GM23248 (cell line): ENCODE data around the gene EXOC1.

Source experiments
- EZH2 ChIP-seq: fragments of 200-600 bp; sonication (generic); IDR thresholded peaks from 2 replicates; pipeline ENCODE4 v1.6.1; 2018; ENCODE audit warnings: antibody characterized with exemption, mild to moderate bottlenecking; ENCODE audit not compliant: insufficient read depth, poor library complexity, severe bottlenecking
- EZH2phosphoT487 ChIP-seq: fragments of 200-600 bp; sonication (generic); IDR thresholded peaks from 2 replicates; pipeline ENCODE4 v1.6.1; 2018; ENCODE audit warnings: antibody characterized with exemption, moderate library complexity, mild to moderate bottlenecking, low read depth; ENCODE audit not compliant: insufficient read depth

GRCh38 chr4:55808186-55808585 is 45.3 kb upstream of the EXOC1 start:
- TF ChIP-seq EZH2 = no peak
- TF ChIP-seq EZH2phosphoT487 = no peak
